ENCODE data around the gene DNM3.

DNM3 gene

DNA sequence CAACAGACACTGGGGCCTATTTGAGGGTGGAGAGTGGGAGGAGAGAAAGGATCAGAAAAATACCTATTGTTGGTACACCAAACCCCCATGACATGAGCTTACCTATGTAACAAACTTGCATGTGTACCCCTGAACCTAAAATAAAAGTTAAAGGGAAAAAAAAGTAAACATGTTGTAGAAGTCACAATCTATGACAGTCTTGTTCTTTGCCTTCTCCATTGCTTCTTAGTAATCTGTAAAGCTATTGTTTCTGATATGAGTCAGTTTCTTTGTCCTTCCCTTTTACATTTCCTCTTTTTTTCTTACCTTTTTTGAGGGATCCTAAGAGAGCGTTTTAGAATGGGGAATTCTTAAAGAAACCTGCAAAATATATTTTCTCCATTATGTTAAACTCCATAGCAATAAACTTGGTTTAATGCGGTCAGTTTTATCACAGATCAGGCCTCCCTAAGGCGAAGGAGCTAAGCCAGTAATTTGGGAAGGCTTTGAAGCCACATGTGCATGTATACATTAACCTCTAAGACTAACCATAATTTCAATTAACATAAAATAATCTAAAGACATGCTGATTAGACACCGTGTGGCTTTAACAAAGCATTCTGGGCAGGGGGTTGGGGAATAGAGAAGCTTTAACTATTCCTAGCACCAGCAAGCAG is 501.4 kb downstream of the DNM3 start:
- H3K36me3 ChIP-seq (replicated peaks): no peaks in the 10 kb centered on the region
- peak; percentile 64 to 85 for DNase-seq (ENCODE audit: low spot score in 2 of 2)
- in situ Hi-C loops (cut with MboI; ENCODE audit: low sequenced_read_pairs): no loop called here

DNA sequence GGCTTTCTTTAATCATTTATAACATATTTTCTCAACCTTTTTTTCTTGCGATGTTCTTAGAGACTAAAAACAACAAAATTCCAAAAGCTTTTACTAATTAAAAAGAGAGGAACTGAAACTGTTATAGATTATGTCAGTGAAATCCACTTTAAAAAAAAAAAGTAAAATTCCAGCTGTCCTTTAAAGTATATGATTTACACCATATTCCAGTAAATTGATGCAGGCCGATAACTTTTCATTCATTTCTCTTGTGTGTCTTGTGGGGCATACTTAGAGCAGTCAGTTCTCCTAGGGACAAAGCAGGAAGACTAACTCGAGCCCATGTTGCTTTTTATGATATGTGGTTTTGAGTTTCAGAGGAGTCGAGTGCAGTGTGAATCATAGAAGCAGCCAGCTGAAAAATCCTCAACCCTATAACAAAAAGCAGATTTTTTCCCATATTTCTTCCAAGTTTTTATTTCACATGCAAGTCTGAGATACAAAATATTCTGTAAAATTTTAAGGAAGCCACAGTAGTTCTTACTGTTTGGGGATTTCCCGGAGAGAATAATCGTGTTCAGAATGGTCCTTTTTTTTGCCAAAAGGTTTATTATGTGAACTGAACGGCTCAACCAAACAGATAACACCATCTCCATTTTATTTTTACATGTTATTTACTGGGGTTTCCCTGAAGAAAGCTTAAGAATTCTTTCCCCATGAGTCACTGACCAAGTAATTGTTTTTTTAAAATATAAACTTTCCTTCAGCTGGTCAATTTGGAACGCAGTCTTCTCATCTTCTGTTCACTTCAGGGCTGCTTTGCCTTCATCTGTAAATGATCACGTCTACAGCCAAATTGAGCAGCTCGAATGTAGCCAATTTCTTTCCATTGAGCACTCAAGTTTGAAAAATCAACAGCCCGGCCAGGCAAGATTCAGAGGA is 502.2 kb downstream of the DNM3 start:
- Histone ChIP-seq H3K4me3 (no peak overlapping the region), H3K4me1 (peaks cover 20% of the 10 kb centered on the region), H3K27me3 (ENCODE audit: low read depth) (no peaks in the 10 kb centered on the region), H3K9me3 (no peaks in the 10 kb centered on the region; the same call in 1 of the 2 replicates), H3K36me3 (replicated peaks) (no peaks in the 10 kb centered on the region)
- DNase-seq (ENCODE audit: low spot score in 2 of 2): peak in 1 of 2 experiments; percentile 17
- in situ Hi-C loops (cut with MboI; ENCODE audit: low sequenced_read_pairs): no loop called here

More for the DNA sequence above, 501.4 kb downstream of the DNM3 start:
- Histone ChIP-seq H3K27me3 (ENCODE audit: low read depth) (no peaks in the 10 kb centered on the region), H3K4me3 (no peak overlapping the region), H3K4me1 (peaks cover 20% of the 10 kb centered on the region), H3K9me3 (no peaks in the 10 kb centered on the region; the same call in 1 of the 2 replicates)

GRCh38 chr1:172344444-172344843 is 503.1 kb downstream of the DNM3 start:
- H3K9me3 ChIP-seq: no peaks in the 10 kb centered on the region; the same call in 1 of the 2 replicates
- DNase-seq (ENCODE audit: low spot score in 2 of 2): no peak
- H3K4me1 ChIP-seq: peaks cover 20% of the 10 kb centered on the region
- H3K36me3 ChIP-seq (replicated peaks): no peaks in the 10 kb centered on the region
- H3K27me3 ChIP-seq (ENCODE audit: low read depth): no peaks in the 10 kb centered on the region
- in situ Hi-C loops (cut with MboI; ENCODE audit: low sequenced_read_pairs): no loop called here
- no peak overlapping the region for H3K4me3 ChIP-seq

DNA sequence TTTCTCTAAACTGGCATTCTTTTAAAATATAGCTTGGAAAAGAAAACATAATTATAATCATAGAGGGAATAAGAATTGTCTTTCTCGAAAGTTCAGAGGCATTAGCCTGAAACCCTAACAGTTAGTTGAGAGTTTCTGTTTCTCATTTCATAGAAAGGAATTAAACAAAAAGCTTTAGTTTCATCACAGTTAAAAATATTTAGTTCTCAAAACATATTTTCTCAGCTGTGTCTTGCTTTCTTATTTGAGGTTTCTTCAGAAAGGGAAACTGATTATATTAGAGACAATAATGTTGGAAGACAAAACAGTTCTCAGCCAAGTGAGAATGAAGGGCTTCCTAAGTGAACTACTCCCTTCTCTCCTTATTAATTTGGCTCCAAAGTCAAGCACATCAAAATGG is 503.8 kb downstream of the DNM3 start:
- in situ Hi-C loops (cut with MboI; ENCODE audit: low sequenced_read_pairs): no loop called here

DNA sequence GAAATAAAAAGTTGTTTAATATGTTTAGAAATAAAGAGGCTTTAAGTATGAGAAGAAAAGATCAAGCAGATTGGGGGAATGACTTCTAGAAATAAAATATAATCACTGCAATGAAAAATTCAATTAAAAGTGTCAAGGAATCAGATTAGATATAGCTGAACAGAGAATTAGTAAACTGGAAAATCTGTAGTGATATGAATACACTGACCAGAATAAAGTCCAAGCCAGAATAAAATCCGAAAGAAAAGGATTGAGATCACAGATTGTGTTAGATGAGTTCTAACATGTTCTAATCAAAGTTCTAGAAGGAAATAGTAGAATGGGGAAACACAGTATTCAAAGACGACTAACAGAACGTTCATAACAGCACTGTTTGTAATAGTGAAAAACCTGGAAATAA is 506.1 kb downstream of the DNM3 start:
- H3K4me3 ChIP-seq: no peak overlapping the region
- in situ Hi-C loops (cut with MboI; ENCODE audit: low sequenced_read_pairs): no loop called here
- H3K4me1 ChIP-seq: peaks cover 32% of the 10 kb centered on the region
- DNase-seq (ENCODE audit: low spot score in 2 of 2): no peak
- no peaks in the 10 kb centered on the region; the same call in 1 of the 2 replicates for H3K9me3 ChIP-seq
- H3K36me3 ChIP-seq (replicated peaks): no peaks in the 10 kb centered on the region
- H3K27me3 ChIP-seq (ENCODE audit: low read depth): no peaks in the 10 kb centered on the region

More for the DNA sequence above, 503.8 kb downstream of the DNM3 start:
- no peaks in the 10 kb centered on the region for H3K27me3 ChIP-seq (ENCODE audit: low read depth)
- DNase-seq (ENCODE audit: low spot score in 2 of 2): no peak
- no peak overlapping the region for H3K4me3 ChIP-seq
- H3K4me1 ChIP-seq: peaks cover 25% of the 10 kb centered on the region
- H3K9me3 ChIP-seq: no peaks in the 10 kb centered on the region; the same call in 1 of the 2 replicates
- no peaks in the 10 kb centered on the region for H3K36me3 ChIP-seq (replicated peaks)

- in situ Hi-C loops (cut with MboI; ENCODE audit: low sequenced_read_pairs): no loop called here
- Histone ChIP-seq H3K36me3 (replicated peaks) (no peaks in the 10 kb centered on the region), H3K9me3 (no peaks in the 10 kb centered on the region; the same call in 1 of the 2 replicates), H3K4me1 (peaks cover 18% of the 10 kb centered on the region), H3K27me3 (ENCODE audit: low read depth) (no peaks in the 10 kb centered on the region), H3K4me3 (no peak overlapping the region)
- peak in 1 of 2 experiments; percentile 35 for DNase-seq (ENCODE audit: low spot score in 2 of 2)
These were observed 509.6 kb downstream of the DNM3 start for GRCh38 chr1:172350856-172351255.

GRCh38 chr1:172351346-172351745 is 510.0 kb downstream of the DNM3 start:
- DNase-seq (ENCODE audit: low spot score in 2 of 2): no peak
- in situ Hi-C loops (cut with MboI; ENCODE audit: low sequenced_read_pairs): no loop called here

DNA sequence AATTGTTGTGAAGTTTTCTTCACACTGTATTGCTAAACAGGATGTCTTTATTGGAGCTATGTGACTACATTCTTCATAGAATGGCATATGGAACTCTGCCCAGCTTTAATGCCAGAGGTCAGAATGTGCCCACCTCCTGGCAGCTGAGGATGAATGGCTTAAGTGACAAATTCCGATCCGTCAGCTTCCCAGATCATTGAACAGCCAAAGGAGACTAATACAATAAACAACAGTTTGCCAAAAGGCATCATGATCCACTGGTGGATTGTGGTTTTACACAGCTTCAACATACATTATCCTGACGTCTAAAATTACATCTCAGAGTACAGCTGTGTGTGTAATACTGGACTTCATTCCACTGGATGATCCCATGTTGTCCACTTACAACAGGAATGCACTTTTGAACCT is 510.5 kb downstream of the DNM3 start:
- H3K4me1 ChIP-seq: peaks cover 18% of the 10 kb centered on the region
- no peaks in the 10 kb centered on the region; the same call in 1 of the 2 replicates for H3K9me3 ChIP-seq
- H3K4me3 ChIP-seq: no peak overlapping the region
- DNase-seq (ENCODE audit: low spot score in 2 of 2): no peak
- no peaks in the 10 kb centered on the region for H3K27me3 ChIP-seq (ENCODE audit: low read depth)
- H3K36me3 ChIP-seq (replicated peaks): no peaks in the 10 kb centered on the region
- in situ Hi-C loops (cut with MboI; ENCODE audit: low sequenced_read_pairs): no loop called here

More at GRCh38 chr1:172351346-172351745, 510.0 kb downstream of the DNM3 start:
- no peaks in the 10 kb centered on the region for H3K36me3 ChIP-seq (replicated peaks)
- H3K4me1 ChIP-seq: peaks cover 18% of the 10 kb centered on the region
- no peak overlapping the region for H3K4me3 ChIP-seq
- H3K9me3 ChIP-seq: no peaks in the 10 kb centered on the region; the same call in 1 of the 2 replicates
- H3K27me3 ChIP-seq (ENCODE audit: low read depth): no peaks in the 10 kb centered on the region

DNA sequence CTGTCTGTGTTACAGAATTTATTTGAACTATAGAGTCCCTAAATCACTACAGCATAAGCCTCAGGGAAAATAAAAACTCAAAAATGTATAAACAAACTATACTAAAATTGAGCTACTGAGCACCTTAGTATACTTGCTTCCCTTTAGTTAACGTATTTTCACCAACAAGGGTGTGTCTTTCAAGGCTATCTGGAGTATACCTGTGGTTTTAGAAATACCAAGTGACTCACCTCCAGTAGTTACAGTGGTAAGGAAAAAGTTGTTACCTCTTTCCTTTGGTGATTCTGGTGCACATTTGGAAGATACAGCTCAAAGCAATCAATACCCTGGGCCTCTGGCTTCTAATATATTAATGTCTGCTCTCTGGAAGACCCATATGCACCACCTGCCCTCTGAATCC is 511.1 kb downstream of the DNM3 start:
- H3K4me1 ChIP-seq: peaks cover 23% of the 10 kb centered on the region
- DNase-seq (ENCODE audit: low spot score in 2 of 2): no peak
- H3K27me3 ChIP-seq (ENCODE audit: low read depth): no peaks in the 10 kb centered on the region
- H3K4me3 ChIP-seq: no peak overlapping the region
- H3K36me3 ChIP-seq (replicated peaks): no peaks in the 10 kb centered on the region
- H3K9me3 ChIP-seq: no peaks in the 10 kb centered on the region; the same call in 1 of the 2 replicates
- in situ Hi-C loops (cut with MboI; ENCODE audit: low sequenced_read_pairs): no loop called here

- in situ Hi-C loops (cut with MboI; ENCODE audit: low sequenced_read_pairs): no loop called here
- H3K27me3 ChIP-seq (ENCODE audit: low read depth): no peaks in the 10 kb centered on the region
- no peak for DNase-seq (ENCODE audit: low spot score in 2 of 2)
- H3K36me3 ChIP-seq (replicated peaks): no peaks in the 10 kb centered on the region
- H3K4me3 ChIP-seq: no peak overlapping the region
- H3K9me3 ChIP-seq: no peaks in the 10 kb centered on the region
- peaks cover 44% of the 10 kb centered on the region for H3K4me1 ChIP-seq
These were observed 513.3 kb downstream of the DNM3 start for GRCh38 chr1:172354291-172355274.

DNA sequence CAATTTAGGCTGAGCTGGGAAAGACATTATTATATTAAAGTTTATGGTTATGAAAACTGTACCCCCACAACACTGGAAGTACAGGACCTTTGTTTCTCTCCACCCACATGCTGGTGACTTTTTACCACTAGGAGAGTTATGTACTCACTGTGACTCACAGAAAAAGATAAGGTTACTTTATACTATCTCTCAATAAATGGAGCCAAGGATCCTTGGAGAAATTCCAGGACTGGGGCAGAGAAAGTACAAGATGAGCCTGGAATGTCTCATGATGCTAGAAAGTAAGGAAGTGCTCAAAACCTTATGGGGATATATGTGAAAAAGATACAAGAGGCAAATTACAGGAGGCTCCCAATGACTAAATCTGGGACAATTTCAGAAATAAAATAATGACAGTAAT is 515.3 kb downstream of the DNM3 start:
- H3K9me3 ChIP-seq: no peaks in the 10 kb centered on the region
- no peaks in the 10 kb centered on the region for H3K27me3 ChIP-seq (ENCODE audit: low read depth)
- peaks cover 44% of the 10 kb centered on the region for H3K4me1 ChIP-seq
- in situ Hi-C loops (cut with MboI; ENCODE audit: low sequenced_read_pairs): no loop called here
- no peak overlapping the region for H3K4me3 ChIP-seq
- no peak for DNase-seq (ENCODE audit: low spot score in 2 of 2)
- H3K36me3 ChIP-seq (replicated peaks): no peaks in the 10 kb centered on the region

DNA sequence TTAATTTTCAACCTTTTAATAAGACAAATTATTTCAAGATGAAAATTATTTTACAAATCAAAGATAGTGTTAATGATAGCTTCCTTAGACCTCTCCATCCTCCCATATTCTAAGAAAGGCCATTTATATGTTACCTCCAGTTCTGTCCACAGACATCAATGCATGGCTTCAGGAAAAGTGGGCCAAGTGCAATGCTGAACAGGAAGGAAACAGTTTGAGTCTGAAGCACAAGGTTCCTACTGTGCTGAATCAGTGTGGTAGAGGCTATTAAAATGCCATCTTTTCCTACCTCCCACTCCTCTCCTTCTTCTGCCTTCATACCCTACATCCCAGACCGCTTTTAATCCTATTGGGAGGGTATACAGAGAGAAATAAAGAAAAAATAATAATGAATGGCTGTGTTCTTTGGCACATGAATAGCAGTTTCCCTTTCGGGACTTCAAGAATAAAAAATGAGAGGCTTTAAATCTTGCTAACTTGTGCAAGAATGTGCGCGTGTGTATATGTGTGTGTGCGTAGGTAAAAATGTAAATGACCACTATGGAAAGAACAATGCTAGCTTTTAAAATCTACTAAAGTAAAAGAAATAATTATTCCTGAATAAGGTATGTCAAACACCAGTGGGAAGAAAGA is 516.6 kb downstream of the DNM3 start:
- in situ Hi-C loops (cut with MboI; ENCODE audit: low sequenced_read_pairs): no loop called here
- peak in 1 of 2 experiments; percentile 17 for DNase-seq (ENCODE audit: low spot score in 2 of 2)
- Histone ChIP-seq H3K4me3 (no peak overlapping the region), H3K4me1 (peaks cover 44% of the 10 kb centered on the region), H3K9me3 (no peaks in the 10 kb centered on the region), H3K36me3 (replicated peaks) (no peaks in the 10 kb centered on the region), H3K27me3 (ENCODE audit: low read depth) (no peaks in the 10 kb centered on the region)

All from HAP-1 (cell line).